Naive thymus-derived CD4-positive, alpha-beta T cell (primary cell): Measurements from ENCODE around the gene ABCA2. TPM values are rescaled to one million over a fixed set of nuclear protein-coding genes. Genes with fewer than 3 reads are reported as not detected.
A peak's percentile ranks its signal among the peaks of the same experiment; 100 is the strongest.

Experiments
- ATAC-seq: fragments of 150-1000 bp; cut with Tn5 transposase; 2 replicates; pipeline ENCODE4 v1.10.0; 2021; ENCODE audit warnings: mild to moderate bottlenecking, moderate library complexity
- CTCF ChIA-PET: fragments of 350-600 bp; sonication (Branson Sonifier 250); formaldehyde crosslinking; loops from one replicate; lab custom pipeline; 2021; ENCODE audit warnings: antibody characterized with exemption; lab: Charles Lee
- POLR2A ChIA-PET: fragments of 350-600 bp; sonication (Branson Sonifier 250); formaldehyde crosslinking; loops from one replicate; lab custom pipeline; 2021; ENCODE audit warnings: antibody characterized with exemption, inconsistent platforms; lab: Charles Lee
- DNase-seq, 9 donors: peaks; one replicate each; pipeline versions ENCODE4 v3.0.0 to v3.0.0-alpha.2; 2020 to 2022; ENCODE audit warnings: mixed read lengths in 1 of 9
- H3K27ac ChIP-seq: one replicate; pipeline ENCODE4 v1.7.0; 2013; ENCODE audit warnings: mild to moderate bottlenecking, low read depth, low read length, moderate library complexity
- H3K27me3 ChIP-seq, 2 donors: one replicate each; pipeline ENCODE4 v1.7.0; 2013; ENCODE audit warnings: low read length in 2 of 2, mild to moderate bottlenecking in 2 of 2, moderate library complexity in 2 of 2; ENCODE audit not compliant: control insufficient read depth in 2 of 2, insufficient read depth in 2 of 2
- H3K36me3 ChIP-seq, 3 experiments: 1 replicate in 2 of 3; 2 replicates in 1 of 3; pipeline ENCODE4 v1.7.0; 2013; ENCODE audit warnings: low read length in 3 of 3, mild to moderate bottlenecking in 3 of 3, moderate library complexity in 1 of 3; ENCODE audit not compliant: insufficient read depth in 3 of 3, control insufficient read depth in 2 of 3
- H3K4me1 ChIP-seq, 2 donors: one replicate each; pipeline ENCODE4 v1.7.0; 2013; ENCODE audit warnings: low read length in 2 of 2, mild to moderate bottlenecking in 2 of 2, moderate library complexity in 1 of 2; ENCODE audit not compliant: control insufficient read depth in 2 of 2, insufficient read depth in 2 of 2
- H3K4me3 ChIP-seq: 2 replicates; pipeline ENCODE4 v1.7.0; 2013; ENCODE audit warnings: mild to moderate bottlenecking, low read length
- H3K9me3 ChIP-seq, 3 experiments: 1 replicate in 2 of 3; 2 replicates in 1 of 3; pipeline ENCODE4 v1.7.0; 2013; ENCODE audit warnings: low read length in 3 of 3; ENCODE audit not compliant: control insufficient read depth in 2 of 3
- H3K27ac Mint-ChIP-seq, 9 donors: one replicate each; pipeline ENCODE4 v1.8.0; 2020 to 2022; ENCODE audit warnings: mixed read lengths in 9 of 9, mild to moderate bottlenecking in 8 of 9, moderate library complexity in 5 of 9, inconsistent platforms in 2 of 9
- H3K27me3 Mint-ChIP-seq, 5 donors: one replicate each; pipeline ENCODE4 v1.8.0; 2021 to 2022; ENCODE audit warnings: mixed read lengths in 5 of 5, mild to moderate bottlenecking in 1 of 5
- H3K36me3 Mint-ChIP-seq, 5 donors: one replicate each; pipeline ENCODE4 v1.8.0; 2020 to 2022; ENCODE audit warnings: mixed read lengths in 5 of 5, mild to moderate bottlenecking in 3 of 5, inconsistent platforms in 1 of 5
- H3K4me1 Mint-ChIP-seq, 7 donors: one replicate each; pipeline ENCODE4 v1.8.0; 2020 to 2022; ENCODE audit warnings: mixed read lengths in 7 of 7, mild to moderate bottlenecking in 3 of 7, inconsistent platforms in 1 of 7
- H3K4me3 Mint-ChIP-seq, 10 donors: one replicate each; pipeline ENCODE4 v1.8.0; 2020 to 2022; ENCODE audit warnings: mild to moderate bottlenecking in 10 of 10, mixed read lengths in 10 of 10, moderate library complexity in 6 of 10, inconsistent platforms in 2 of 10
- H3K9me3 Mint-ChIP-seq, 11 donors: one replicate each; pipeline ENCODE4 v1.8.0; 2020 to 2022; ENCODE audit warnings: mixed read lengths in 11 of 11, mild to moderate bottlenecking in 4 of 11, inconsistent platforms in 1 of 11, moderate library complexity in 1 of 11
- intact Hi-C, 2 donors: fragments of 100-400 bp; cut with micrococcal nuclease; formaldehyde crosslinking; loops; one replicate each; pipeline ENCODE4 v1.15.1; 2023
- polyA plus RNA-seq, 2 donors: library from polyadenylated mRNA; unstranded; fragments of 300-500 nt; fragmentation: Illumina TruSeq; gene quantifications; one replicate each; pipeline ENCODE4 v1.2.3, GENCODE V29; 2021
- total RNA-seq, 6 experiments: library from RNA in 5 of 6; stranded (reverse) in 5 of 6; gene quantifications; 1 replicate in 5 of 6; 2 replicates in 1 of 6; pipeline ENCODE4 v1.2.3 and lab custom pipeline; 2021 to 2026

ABCA2 gene
- total and polyA plus RNA-seq, 7 experiments from 2014 or later: 1.8 to 112 (median 25.1) TPM

GRCh38 chr9:137053944-137054931 is 26.2 kb upstream of the ABCA2 start, which contains the start of gene ENTPD2:
Gene ENTPD2 (minus strand): TSS chr9:137054061. CDS start chr9:137053997, 64 bp downstream.
- Histone ChIP-seq H3K9me3 (no peaks in the 10 kb centered on the region), H3K4me1 (peaks cover 4 to 8% of the 10 kb centered on the region in 2 donors), H3K27ac (no peak within 1 kb of the TSS), H3K27me3 (peaks cover 0 to 22% of the 10 kb centered on the region in 2 donors), H3K4me3 (no peak within 1 kb of the TSS), H3K36me3 (no peaks in the 10 kb centered on the region)
- no peaks in the 10 kb centered on the region for H3K9me3 Mint-ChIP-seq
- DNase-seq (peak in 1 of 9 donors; percentile 66), ATAC-seq (peak; percentile 60)
- CTCF ChIA-PET: no interaction called here
- H3K4me1 Mint-ChIP-seq: peaks cover 0 to 3% (median 0%) of the 10 kb centered on the region in 7 donors
- intact Hi-C loops: no loop called here
- H3K4me3 Mint-ChIP-seq: peak within 1 kb of the TSS in 2 of 10 donors; percentile 29 to 56
- no peak within 1 kb of the TSS for H3K27ac Mint-ChIP-seq
- H3K36me3 Mint-ChIP-seq: no peaks in the 10 kb centered on the region
- POLR2A ChIA-PET: no interaction called here
- H3K27me3 Mint-ChIP-seq: peaks cover 6 to 39% (median 14%) of the 10 kb centered on the region in 5 donors

GRCh38 chr9:137052998-137053943 is 25.2 kb upstream of the ABCA2 start:
- no peaks in the 10 kb centered on the region for H3K36me3 Mint-ChIP-seq
- H3K4me3 Mint-ChIP-seq: peak overlapping the region in 2 of 10 donors; percentile 25 to 56
- peaks cover 6 to 41% (median 14%) of the 10 kb centered on the region in 5 donors for H3K27me3 Mint-ChIP-seq
- DNase-seq (no peak), ATAC-seq (peak; percentile 9)
- no peak overlapping the region for H3K4me3 ChIP-seq
- ChIA-PET POLR2A (interaction anchor here (0.9 kb wide), 1 partner anchor 107 kb away, joined by 3 read pairs; no protein-coding TSS in a partner anchor), CTCF (interaction anchor here (1.1 kb wide), 1 partner anchor 17 kb away, joined by 3 read pairs; no protein-coding TSS in a partner anchor)
- intact Hi-C loops: no loop called here
- no peaks in the 10 kb centered on the region for H3K9me3 Mint-ChIP-seq
- H3K27ac Mint-ChIP-seq: no peak overlapping the region
- H3K4me1 ChIP-seq: peaks cover 4 to 8% of the 10 kb centered on the region in 2 donors
- H3K36me3 ChIP-seq: no peaks in the 10 kb centered on the region
- no peaks in the 10 kb centered on the region for H3K9me3 ChIP-seq
- H3K27ac ChIP-seq: no peak overlapping the region
- peaks cover 0 to 26% of the 10 kb centered on the region in 2 donors for H3K27me3 ChIP-seq
- H3K4me1 Mint-ChIP-seq: peaks cover 0 to 3% (median 0%) of the 10 kb centered on the region in 7 donors

- H3K36me3 Mint-ChIP-seq: no peaks in the 10 kb centered on the region
- Histone ChIP-seq H3K4me3 (no peak overlapping the region), H3K27ac (no peak overlapping the region), H3K36me3 (no peaks in the 10 kb centered on the region), H3K9me3 (no peaks in the 10 kb centered on the region), H3K4me1 (peaks cover 4 to 8% of the 10 kb centered on the region in 2 donors), H3K27me3 (peaks cover 4 to 34% of the 10 kb centered on the region in 2 donors)
- peak overlapping the region in 3 of 10 donors; percentile 45 to 57 (median 56) for H3K4me3 Mint-ChIP-seq
- peaks cover 9 to 49% (median 20%) of the 10 kb centered on the region in 5 donors for H3K27me3 Mint-ChIP-seq
- H3K9me3 Mint-ChIP-seq: no peaks in the 10 kb centered on the region
- ATAC-seq: no peak
- intact Hi-C loops: no loop called here
- no peak for DNase-seq
- POLR2A ChIA-PET: interaction anchor here (0.9 kb wide), 1 partner anchor 106 kb away, joined by 3 read pairs; no protein-coding TSS in a partner anchor
- CTCF ChIA-PET: interaction anchor here (1.1 kb wide), 1 partner anchor 16 kb away, joined by 3 read pairs; no protein-coding TSS in a partner anchor
- H3K27ac Mint-ChIP-seq: no peak overlapping the region
- peaks cover 0 to 3% (median 0%) of the 10 kb centered on the region in 7 donors for H3K4me1 Mint-ChIP-seq
These were observed 24.3 kb upstream of the ABCA2 start for GRCh38 chr9:137052293-137052692.

- Histone ChIP-seq H3K27me3 (peaks cover 9 to 41% of the 10 kb centered on the region in 2 donors), H3K9me3 (no peaks in the 10 kb centered on the region), H3K36me3 (no peaks in the 10 kb centered on the region), H3K27ac (no peak overlapping the region), H3K4me3 (no peak overlapping the region), H3K4me1 (peaks cover 4 to 15% of the 10 kb centered on the region in 2 donors)
- intact Hi-C loops: no loop called here
- peaks cover 0 to 5% (median 4%) of the 10 kb centered on the region in 7 donors for H3K4me1 Mint-ChIP-seq
- POLR2A ChIA-PET: no interaction called here
- peaks cover 9 to 53% (median 27%) of the 10 kb centered on the region in 5 donors for H3K27me3 Mint-ChIP-seq
- no peak overlapping the region for H3K4me3 Mint-ChIP-seq
- no peaks in the 10 kb centered on the region for H3K9me3 Mint-ChIP-seq
- CTCF ChIA-PET: no interaction called here
- no peaks in the 10 kb centered on the region for H3K36me3 Mint-ChIP-seq
- H3K27ac Mint-ChIP-seq: no peak overlapping the region
- ATAC-seq: no peak
- DNase-seq: no peak
These were observed 23.2 kb upstream of the ABCA2 start for GRCh38 chr9:137051145-137051724.

- intact Hi-C loops: no loop called here
- no peak overlapping the region for H3K27ac ChIP-seq
- Mint-ChIP-seq H3K9me3 (no peaks in the 10 kb centered on the region), H3K4me3 (no peak overlapping the region), H3K36me3 (no peaks in the 10 kb centered on the region), H3K27me3 (peaks cover 9 to 51% (median 27%) of the 10 kb centered on the region in 5 donors), H3K27ac (no peak overlapping the region), H3K4me1 (peaks cover 0 to 5% (median 4%) of the 10 kb centered on the region in 7 donors)
- no peaks in the 10 kb centered on the region for H3K36me3 ChIP-seq
- H3K4me3 ChIP-seq: no peak overlapping the region
- no peaks in the 10 kb centered on the region for H3K9me3 ChIP-seq
- CTCF ChIA-PET: no interaction called here
- ATAC-seq (no peak), DNase-seq (no peak)
- POLR2A ChIA-PET: no interaction called here
- peaks cover 4 to 18% of the 10 kb centered on the region in 2 donors for H3K4me1 ChIP-seq
- peaks cover 9 to 41% of the 10 kb centered on the region in 2 donors for H3K27me3 ChIP-seq
These were observed 22.5 kb upstream of the ABCA2 start for GRCh38 chr9:137050570-137050969.
